ENCODE measurements around the gene PTPRE. TPM values are rescaled to one million over a fixed set of nuclear protein-coding genes. Genes with fewer than 3 reads are reported as not detected.

The PTPRE gene
- total and polyA plus RNA-seq, 2 donors from 2014 or later: 1.1 to 25.7 TPM

DNA sequence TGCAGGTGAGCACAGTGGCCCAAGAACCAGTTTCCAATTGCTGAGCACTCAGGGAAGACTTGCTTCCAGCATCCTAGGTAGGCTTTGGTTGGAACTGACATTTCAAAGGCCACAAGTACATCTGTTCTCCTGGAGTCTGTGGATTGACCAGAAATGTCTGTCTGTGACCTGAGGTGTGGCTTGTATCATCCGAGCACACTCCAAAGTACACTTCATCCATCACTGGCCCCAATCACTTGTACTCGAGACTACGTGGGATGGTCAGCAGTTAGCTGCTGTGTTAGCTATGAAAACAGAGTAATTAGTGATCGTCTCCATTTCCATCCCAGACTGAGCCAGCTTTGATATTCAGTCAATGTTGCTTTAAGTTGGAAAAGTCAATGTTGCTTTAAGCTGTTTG, 174.3 kb downstream of the PTPRE start:
- DNase-seq: no peak
- Histone ChIP-seq H3K9me3 (ENCODE audit: control insufficient read depth in 2 of 3, insufficient read depth in 1 of 3, low read length in 3 of 3) (no peaks in the 10 kb centered on the region), H3K4me1 (ENCODE audit: control insufficient read depth in 2 of 3, insufficient read depth in 2 of 3, low read depth in 1 of 3, low read length in 3 of 3) (no peaks in the 10 kb centered on the region), H3K4me3 (ENCODE audit: low read length in 3 of 3) (no peak overlapping the region), H3K27ac (ENCODE audit: low read depth in 2 of 2, low read length in 2 of 2) (no peak overlapping the region), H3K27me3 (ENCODE audit: control insufficient read depth, insufficient read depth, low read length) (no peaks in the 10 kb centered on the region), H3K9ac (ENCODE audit: low read length in 3 of 3) (no peak overlapping the region), H3K36me3 (ENCODE audit: control insufficient read depth in 2 of 3, insufficient read depth in 3 of 3, low read length in 3 of 3) (peaks cover 0 to 4% (median 0%) of the 10 kb centered on the region in 3 donors)
- FAIRE-seq: no peak
- TF ChIP-seq, protein P1, sequence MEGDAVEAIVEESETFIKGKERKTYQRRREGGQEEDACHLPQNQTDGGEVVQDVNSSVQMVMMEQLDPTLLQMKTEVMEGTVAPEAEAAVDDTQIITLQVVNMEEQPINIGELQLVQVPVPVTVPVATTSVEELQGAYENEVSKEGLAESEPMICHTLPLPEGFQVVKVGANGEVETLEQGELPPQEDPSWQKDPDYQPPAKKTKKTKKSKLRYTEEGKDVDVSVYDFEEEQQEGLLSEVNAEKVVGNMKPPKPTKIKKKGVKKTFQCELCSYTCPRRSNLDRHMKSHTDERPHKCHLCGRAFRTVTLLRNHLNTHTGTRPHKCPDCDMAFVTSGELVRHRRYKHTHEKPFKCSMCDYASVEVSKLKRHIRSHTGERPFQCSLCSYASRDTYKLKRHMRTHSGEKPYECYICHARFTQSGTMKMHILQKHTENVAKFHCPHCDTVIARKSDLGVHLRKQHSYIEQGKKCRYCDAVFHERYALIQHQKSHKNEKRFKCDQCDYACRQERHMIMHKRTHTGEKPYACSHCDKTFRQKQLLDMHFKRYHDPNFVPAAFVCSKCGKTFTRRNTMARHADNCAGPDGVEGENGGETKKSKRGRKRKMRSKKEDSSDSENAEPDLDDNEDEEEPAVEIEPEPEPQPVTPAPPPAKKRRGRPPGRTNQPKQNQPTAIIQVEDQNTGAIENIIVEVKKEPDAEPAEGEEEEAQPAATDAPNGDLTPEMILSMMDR (IDR thresholded peaks at IDR 0.05; ENCODE audit: borderline replicate concordance, extremely low read depth, insufficient read depth): no peak
- intact Hi-C loops (cut with DNase I): no loop called here

GRCh38 chr10:128081720-128082119, 174.8 kb downstream of the PTPRE start:
- Histone ChIP-seq H3K4me1 (ENCODE audit: control insufficient read depth in 2 of 3, insufficient read depth in 2 of 3, low read depth in 1 of 3, low read length in 3 of 3) (no peaks in the 10 kb centered on the region), H3K9ac (ENCODE audit: low read length in 3 of 3) (no peak overlapping the region), H3K4me3 (ENCODE audit: low read length in 3 of 3) (no peak overlapping the region), H3K9me3 (ENCODE audit: control insufficient read depth in 2 of 3, insufficient read depth in 1 of 3, low read length in 3 of 3) (no peaks in the 10 kb centered on the region), H3K36me3 (ENCODE audit: control insufficient read depth in 2 of 3, insufficient read depth in 3 of 3, low read length in 3 of 3) (peaks cover 0 to 2% (median 0%) of the 10 kb centered on the region in 3 donors), H3K27me3 (ENCODE audit: control insufficient read depth, insufficient read depth, low read length) (no peaks in the 10 kb centered on the region), H3K27ac (ENCODE audit: low read depth in 2 of 2, low read length in 2 of 2) (no peak overlapping the region)
- intact Hi-C loops (cut with DNase I): no loop called here
- TF ChIP-seq, protein P1 (IDR thresholded peaks at IDR 0.05; ENCODE audit: borderline replicate concordance, extremely low read depth, insufficient read depth): no peak
- DNase-seq (no peak), FAIRE-seq (no peak)

DNA sequence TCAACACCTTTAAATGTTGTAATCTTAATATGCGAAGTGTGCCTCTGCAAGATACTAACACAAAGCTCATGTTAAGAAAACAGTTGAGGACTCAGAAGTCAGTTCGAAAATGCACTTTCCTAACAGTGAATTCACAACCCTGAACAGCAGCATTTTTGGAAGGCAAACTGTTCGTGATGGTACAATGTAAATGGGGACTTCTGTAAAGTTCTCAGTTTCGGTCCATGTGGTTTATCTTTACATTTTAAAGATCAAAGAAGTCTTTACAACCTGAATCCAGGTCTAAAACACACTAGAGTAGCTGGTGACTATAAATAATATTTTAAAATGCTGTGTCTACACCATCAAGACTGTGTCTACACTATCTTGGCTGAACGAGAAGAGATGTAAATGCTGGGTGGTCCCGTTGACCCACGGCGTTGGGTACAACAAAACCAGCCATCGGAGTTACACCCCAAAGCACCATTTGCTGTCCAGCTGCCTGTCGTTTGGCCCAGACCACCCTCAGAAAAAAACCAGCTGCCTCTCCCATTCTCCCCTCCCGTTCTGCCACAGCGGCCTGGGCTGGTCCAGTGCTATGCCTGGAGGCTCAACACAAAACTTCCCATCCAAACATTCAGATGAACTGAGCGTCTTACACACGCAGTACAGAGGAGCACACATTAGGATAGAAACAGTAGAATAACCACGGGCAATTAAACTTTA, 176.4 kb downstream of the PTPRE start:
- H3K36me3 ChIP-seq (ENCODE audit: control insufficient read depth in 2 of 3, insufficient read depth in 3 of 3, low read length in 3 of 3): no peaks in the 10 kb centered on the region
- no peak overlapping the region for H3K9ac ChIP-seq (ENCODE audit: low read length in 3 of 3)
- TF ChIP-seq, protein P1 (IDR thresholded peaks at IDR 0.05; ENCODE audit: borderline replicate concordance, extremely low read depth, insufficient read depth): no peak
- FAIRE-seq (no peak), DNase-seq (no peak)
- H3K4me1 ChIP-seq (ENCODE audit: control insufficient read depth in 2 of 3, insufficient read depth in 2 of 3, low read depth in 1 of 3, low read length in 3 of 3): no peaks in the 10 kb centered on the region
- H3K27ac ChIP-seq (ENCODE audit: low read depth in 2 of 2, low read length in 2 of 2): no peak overlapping the region
- intact Hi-C loops (cut with DNase I): no loop called here
- H3K27me3 ChIP-seq (ENCODE audit: control insufficient read depth, insufficient read depth, low read length): no peaks in the 10 kb centered on the region
- H3K9me3 ChIP-seq (ENCODE audit: control insufficient read depth in 2 of 3, insufficient read depth in 1 of 3, low read length in 3 of 3): no peaks in the 10 kb centered on the region
- no peak overlapping the region for H3K4me3 ChIP-seq (ENCODE audit: low read length in 3 of 3)
